Body of pancreas (tissue), 4 donors: Measurements from ENCODE around the gene SPTB. TPM values are rescaled to one million over a fixed set of nuclear protein-coding genes. Genes with fewer than 3 reads are reported as not detected.

Experiments used
- ATAC-seq: fragments of 150-250 bp; one replicate; pipeline ENCODE4 v1.9.1; 2016
- DNase-seq, 4 donors: peaks; one replicate each; pipeline ENCODE4 v3.0.0-alpha.2; 2019
- H3K27ac ChIP-seq, 4 donors: fragments of 200-600 bp; sonication (generic); 1 replicate in 3 of 4; 2 replicates in 1 of 4; pipeline versions ENCODE4 v1.5.1 to v1.6.1; 2016 to 2019; ENCODE audit warnings: mild to moderate bottlenecking in 1 of 4, mixed read lengths in 1 of 4, moderate library complexity in 1 of 4
- H3K27me3 ChIP-seq, 2 donors: fragments of 200-600 bp; sonication (generic); one replicate each; pipeline ENCODE4 v1.6.0; 2016; ENCODE audit warnings: mild to moderate bottlenecking in 1 of 2
- H3K36me3 ChIP-seq, 2 donors: fragments of 200-600 bp; sonication (generic); replicated peaks in 1 of 2; 2 replicates each; pipeline ENCODE4 v1.5.1; 2016; ENCODE audit warnings: low read depth in 2 of 2; ENCODE audit not compliant: insufficient read depth in 1 of 2
- H3K4me1 ChIP-seq: fragments of 200-600 bp; sonication (generic); one replicate; pipeline ENCODE4 v1.6.0; 2016
- H3K4me3 ChIP-seq, 2 donors: fragments of 200-600 bp; sonication (generic); 1 replicate in 1 of 2; 2 replicates in 1 of 2; pipeline ENCODE4 v1.5.1; 2016 to 2019
- H3K9me3 ChIP-seq, 3 donors: fragments of 200-600 bp; sonication (generic); 1 replicate in 2 of 3; 2 replicates in 1 of 3; pipeline ENCODE4 v1.5.1; 2016
- POLR2A ChIP-seq, 3 donors: fragments of 450-650 bp; IDR thresholded peaks; one replicate each; pipeline ENCODE4 v1.6.1; 2016; ENCODE audit warnings: antibody characterized with exemption in 3 of 3, mild to moderate bottlenecking in 2 of 3
- WGBS, 2 donors: methylation state at CpG; one replicate each; pipeline ENCODE4 v1.1.5; 2017; 5-methylcytosine and 5-hydroxymethylcytosine counted together
- intact Hi-C: fragments of 100-400 bp; cut with DNase I; formaldehyde crosslinking; loops from one replicate; pipeline ENCODE4 v1.15.1; 2023
- total RNA-seq, 2 donors: library from RNA; depleted of rRNA; stranded (reverse); fragments of >200 nt; gene quantifications; one replicate each; pipeline ENCODE4 v1.1.0, GENCODE V29; 2016
- TF ChIP-seq, protein P1 (sequence below), 7 experiments: fragments of 450-650 bp in 4 of 7; fragments of 200-600 bp in 3 of 7; sonication (generic) in 3 of 7; IDR thresholded peaks; one replicate each; pipeline ENCODE4 v1.5.1; 2016 to 2019; ENCODE audit warnings: antibody characterized with exemption in 7 of 7

SPTB gene
- total RNA-seq, 2 donors from 2014 or later = 3.4 to 8.6 TPM

- Histone ChIP-seq H3K36me3 (no peaks in the 10 kb centered on the region), H3K4me3 (no peak overlapping the region), H3K9me3 (no peaks in the 10 kb centered on the region), H3K27me3 (no peaks in the 10 kb centered on the region), H3K27ac (no peak overlapping the region), H3K4me1 (no peaks in the 10 kb centered on the region)
- ATAC-seq (no peak), DNase-seq (no peak)
- intact Hi-C loops = no loop called here
- WGBS, 2 donors = 73% methylated on average over 6 of the region's 6 CpGs
- TF ChIP-seq, protein P1, sequence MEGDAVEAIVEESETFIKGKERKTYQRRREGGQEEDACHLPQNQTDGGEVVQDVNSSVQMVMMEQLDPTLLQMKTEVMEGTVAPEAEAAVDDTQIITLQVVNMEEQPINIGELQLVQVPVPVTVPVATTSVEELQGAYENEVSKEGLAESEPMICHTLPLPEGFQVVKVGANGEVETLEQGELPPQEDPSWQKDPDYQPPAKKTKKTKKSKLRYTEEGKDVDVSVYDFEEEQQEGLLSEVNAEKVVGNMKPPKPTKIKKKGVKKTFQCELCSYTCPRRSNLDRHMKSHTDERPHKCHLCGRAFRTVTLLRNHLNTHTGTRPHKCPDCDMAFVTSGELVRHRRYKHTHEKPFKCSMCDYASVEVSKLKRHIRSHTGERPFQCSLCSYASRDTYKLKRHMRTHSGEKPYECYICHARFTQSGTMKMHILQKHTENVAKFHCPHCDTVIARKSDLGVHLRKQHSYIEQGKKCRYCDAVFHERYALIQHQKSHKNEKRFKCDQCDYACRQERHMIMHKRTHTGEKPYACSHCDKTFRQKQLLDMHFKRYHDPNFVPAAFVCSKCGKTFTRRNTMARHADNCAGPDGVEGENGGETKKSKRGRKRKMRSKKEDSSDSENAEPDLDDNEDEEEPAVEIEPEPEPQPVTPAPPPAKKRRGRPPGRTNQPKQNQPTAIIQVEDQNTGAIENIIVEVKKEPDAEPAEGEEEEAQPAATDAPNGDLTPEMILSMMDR (IDR thresholded peaks at IDR 0.05) = no peak
- no peak for TF ChIP-seq POLR2A (IDR thresholded peaks at IDR 0.05)
These were observed 13.7 kb downstream of the SPTB start for GRCh38 chr14:64865992-64866391.

DNA sequence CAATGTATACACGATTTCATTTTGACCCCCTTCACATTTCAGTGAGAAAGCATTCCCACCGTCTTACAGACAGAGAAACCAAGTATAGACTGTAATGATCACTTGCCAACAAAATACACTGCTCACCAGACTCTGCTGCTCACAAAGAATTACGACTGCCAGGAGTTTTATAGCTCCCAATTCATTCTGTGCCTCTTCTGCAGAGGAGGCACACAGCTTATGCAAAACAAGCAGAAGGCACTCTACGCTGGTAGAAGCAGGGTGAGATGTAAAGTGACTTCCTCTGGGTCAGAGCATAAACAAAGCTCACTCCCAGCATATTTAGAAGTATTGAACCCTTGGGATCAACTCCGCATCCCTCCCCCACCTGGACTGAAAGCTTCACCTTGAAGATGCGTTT lies 14.6 kb downstream of the SPTB start:
- Histone ChIP-seq H3K9me3 (no peaks in the 10 kb centered on the region), H3K4me3 (no peak overlapping the region), H3K36me3 (no peaks in the 10 kb centered on the region), H3K27me3 (no peaks in the 10 kb centered on the region), H3K4me1 (no peaks in the 10 kb centered on the region), H3K27ac (no peak overlapping the region)
- WGBS, 2 donors = 76 to 79% methylated on average over 6 of the region's 6 CpGs
- DNase-seq (no peak), ATAC-seq (no peak)
- TF ChIP-seq, protein P1 (IDR thresholded peaks at IDR 0.05) = no peak
- TF ChIP-seq POLR2A (IDR thresholded peaks at IDR 0.05) = no peak
- intact Hi-C loops = no loop called here

DNA sequence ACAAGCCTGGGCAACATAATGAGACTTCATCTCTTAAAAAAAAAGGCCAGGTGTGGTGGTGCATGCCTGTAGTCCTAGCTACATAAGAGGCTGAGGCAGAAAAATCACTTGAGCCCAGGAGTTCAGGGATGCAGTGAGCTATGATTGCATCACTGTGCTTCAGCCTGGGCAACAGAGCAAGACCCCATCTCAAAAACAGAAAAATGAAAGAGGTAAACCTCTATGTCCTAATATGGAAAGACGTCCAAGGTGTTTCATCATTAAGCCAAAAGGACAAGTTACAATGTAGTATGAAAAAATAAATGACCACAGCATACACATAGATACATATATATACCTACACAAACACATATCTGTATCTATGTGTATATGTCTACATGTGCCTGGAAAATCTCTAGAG lies 15.4 kb downstream of the SPTB start:
- Histone ChIP-seq H3K9me3 (no peaks in the 10 kb centered on the region), H3K27ac (no peak overlapping the region), H3K4me3 (no peak overlapping the region), H3K4me1 (no peaks in the 10 kb centered on the region), H3K27me3 (no peaks in the 10 kb centered on the region), H3K36me3 (no peaks in the 10 kb centered on the region)
- 82 to 83% methylated on average over 1 of the region's 1 CpG for WGBS, 2 donors
- ATAC-seq (no peak), DNase-seq (no peak)
- no peak for TF ChIP-seq POLR2A (IDR thresholded peaks at IDR 0.05)
- TF ChIP-seq, protein P1 (IDR thresholded peaks at IDR 0.05) = no peak
- intact Hi-C loops = no loop called here

GRCh38 chr14:64861916-64862315 lies 17.8 kb downstream of the SPTB start:
- ATAC-seq = no peak
- intact Hi-C loops = no loop called here
- DNase-seq = no peak
- Histone ChIP-seq H3K36me3 (no peaks in the 10 kb centered on the region), H3K27me3 (no peaks in the 10 kb centered on the region), H3K4me1 (no peaks in the 10 kb centered on the region), H3K9me3 (no peaks in the 10 kb centered on the region), H3K4me3 (no peak overlapping the region), H3K27ac (no peak overlapping the region)
- WGBS, 2 donors = 69 to 74% methylated on average over 3 of the region's 3 CpGs
- TF ChIP-seq POLR2A (IDR thresholded peaks at IDR 0.05) = no peak
- TF ChIP-seq, protein P1 (IDR thresholded peaks at IDR 0.05) = no peak

DNA sequence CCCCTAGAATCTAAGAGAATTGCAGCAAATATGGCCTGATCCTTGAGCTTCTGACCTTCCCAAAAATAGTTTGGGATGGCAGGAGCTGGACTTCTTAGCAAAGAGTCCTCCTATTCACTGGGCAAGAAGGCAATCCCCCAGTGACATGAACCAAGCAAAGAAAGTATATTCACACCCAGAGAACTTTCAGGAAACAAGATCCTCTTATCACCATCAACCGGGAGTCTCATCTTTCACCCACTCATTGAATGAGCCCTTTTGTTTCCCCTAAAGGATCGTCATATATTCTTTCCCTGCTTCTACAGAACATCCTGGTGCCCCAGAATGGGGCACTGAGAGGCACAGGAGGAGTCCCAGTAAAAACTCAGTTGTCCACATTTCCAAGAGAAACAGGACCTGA lies 19.7 kb downstream of the SPTB start:
- Histone ChIP-seq H3K9me3 (no peaks in the 10 kb centered on the region), H3K27me3 (no peaks in the 10 kb centered on the region), H3K4me3 (no peak overlapping the region), H3K4me1 (no peaks in the 10 kb centered on the region), H3K27ac (no peak overlapping the region), H3K36me3 (no peaks in the 10 kb centered on the region)
- intact Hi-C loops = no loop called here
- DNase-seq = no peak
- no peak for TF ChIP-seq POLR2A (IDR thresholded peaks at IDR 0.05)
- TF ChIP-seq, protein P1 (IDR thresholded peaks at IDR 0.05) = no peak
- no peak for ATAC-seq
- 56 to 68% methylated on average over 2 of the region's 2 CpGs for WGBS, 2 donors
